HG02623 (cell line): ENCODE data around the gene TMEM52B.
"Not testable (repeated sequence)": the region's sequence is repeated elsewhere in the genome, so short reads cannot be mapped to it uniquely, and the experiment has no call there.

ENCODE experiments used
- ATAC-seq: cut with Tn5 transposase; IDR thresholded peaks from one replicate; pipeline ENCODE4 v1.9.1; 2021; ENCODE audit warnings: moderate library complexity; ENCODE audit not compliant: unreplicated experiment

The TMEM52B gene

GRCh38 chr12:10170216-10170615 is 8.6 kb upstream of the TMEM52B start:
- ATAC-seq, result no peak

GRCh38 chr12:10171973-10172728 is 6.7 kb upstream of the TMEM52B start, which contains the start of gene OLR1:
OLR1 (minus strand) TSS chr12:10172132; CDS start chr12:10172077, 55 bp downstream.
- ATAC-seq, result no peak

GRCh38 chr12:10174986-10175614 is 3.7 kb upstream of the TMEM52B start:
- ATAC-seq, result no peak

- no peak for ATAC-seq
Observed at GRCh38 chr12:10175846-10176636, 2.8 kb upstream of the TMEM52B start.

- ATAC-seq, result no peak
Observed at GRCh38 chr12:10179776-10180181, 947 bp downstream of the TMEM52B start.

- ATAC-seq, result no peak
Observed at GRCh38 chr12:10182354-10183049, 3.7 kb downstream of the TMEM52B start.

GRCh38 chr12:10184261-10184843 is 5.5 kb downstream of the TMEM52B start:
- ATAC-seq, result no peak

- no peak for ATAC-seq
Observed at GRCh38 chr12:10186299-10186698, 7.5 kb downstream of the TMEM52B start.

GRCh38 chr12:10186958-10187357 is 8.1 kb downstream of the TMEM52B start:
- ATAC-seq, result not testable (repeated sequence)

GRCh38 chr12:10189653-10190052 is 10.8 kb downstream of the TMEM52B start:
- no peak for ATAC-seq

GRCh38 chr12:10190558-10191388 is 11.9 kb downstream of the TMEM52B start:
- peak; percentile 91 for ATAC-seq

- no peak for ATAC-seq
Observed at GRCh38 chr12:10191865-10192264, 13.0 kb downstream of the TMEM52B start.

- ATAC-seq, result no peak
Observed at GRCh38 chr12:10194160-10194670, 15.4 kb downstream of the TMEM52B start.

GRCh38 chr12:10196210-10196609 is 17.4 kb downstream of the TMEM52B start:
- ATAC-seq, result peak; percentile 85

- no peak for ATAC-seq
Observed at GRCh38 chr12:10197879-10198278, 19.0 kb downstream of the TMEM52B start.

GRCh38 chr12:10204495-10204894 is 25.7 kb downstream of the TMEM52B start:
- ATAC-seq, result not testable (repeated sequence)

- no peak for ATAC-seq
Observed at GRCh38 chr12:10205220-10205807, 26.5 kb downstream of the TMEM52B start.

- no peak for ATAC-seq
Observed at GRCh38 chr12:10207136-10207535, 28.3 kb downstream of the TMEM52B start.

GRCh38 chr12:10210225-10210624 is 31.4 kb downstream of the TMEM52B start:
- no peak for ATAC-seq
